ENCODE measurements around the gene EIPR1. TPM values are rescaled to one million over a fixed set of nuclear protein-coding genes. Genes with fewer than 3 reads are reported as not detected.
"Not testable (repeated sequence)": the region's sequence is repeated elsewhere in the genome, so short reads cannot be mapped to it uniquely, and the experiment has no call there.

The EIPR1 gene
- total RNA-seq, 2 donors from 2014 or later = 34.5 to 35.1 TPM

DNA sequence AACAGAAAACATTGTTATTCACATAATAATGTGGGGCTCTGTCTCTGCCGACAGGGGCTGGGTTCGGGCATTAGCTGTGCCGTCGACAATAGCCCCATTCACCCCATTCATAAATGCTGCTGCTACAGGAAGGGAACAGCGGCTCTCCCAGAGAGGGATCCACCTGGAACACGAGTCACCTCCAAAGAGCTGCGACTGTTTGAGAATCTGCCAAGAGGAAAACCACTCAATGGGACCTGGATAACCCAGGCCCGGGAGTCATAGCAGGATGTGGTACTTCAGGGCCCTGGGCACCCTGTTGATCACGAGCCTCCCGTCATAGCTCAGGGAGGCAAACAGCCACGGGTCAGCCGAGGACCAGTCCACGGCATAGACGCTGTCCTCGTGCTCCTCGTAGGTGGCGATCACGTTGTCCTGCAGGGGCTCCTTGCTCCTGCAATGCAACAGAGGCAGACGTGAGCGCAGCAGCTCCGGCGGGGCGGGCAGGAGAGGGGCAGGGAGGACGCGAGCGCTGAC is 188.5 kb downstream of the EIPR1 start:
- ATAC-seq (replicated peaks in 1 of 2) (no peak), DNase-seq (no peak)
- Mint-ChIP-seq H3K27me3 (ENCODE audit: low read depth) (no peaks in the 10 kb centered on the region), H3K4me3 (no peak overlapping the region), H3K36me3 (ENCODE audit: insufficient read depth in 2 of 2) (peaks cover 1% of the 10 kb centered on the region in 2 donors), H3K9me3 (no peaks in the 10 kb centered on the region), H3K27ac (no peak overlapping the region), H3K4me1 (ENCODE audit: low read depth) (no peaks in the 10 kb centered on the region)

DNA sequence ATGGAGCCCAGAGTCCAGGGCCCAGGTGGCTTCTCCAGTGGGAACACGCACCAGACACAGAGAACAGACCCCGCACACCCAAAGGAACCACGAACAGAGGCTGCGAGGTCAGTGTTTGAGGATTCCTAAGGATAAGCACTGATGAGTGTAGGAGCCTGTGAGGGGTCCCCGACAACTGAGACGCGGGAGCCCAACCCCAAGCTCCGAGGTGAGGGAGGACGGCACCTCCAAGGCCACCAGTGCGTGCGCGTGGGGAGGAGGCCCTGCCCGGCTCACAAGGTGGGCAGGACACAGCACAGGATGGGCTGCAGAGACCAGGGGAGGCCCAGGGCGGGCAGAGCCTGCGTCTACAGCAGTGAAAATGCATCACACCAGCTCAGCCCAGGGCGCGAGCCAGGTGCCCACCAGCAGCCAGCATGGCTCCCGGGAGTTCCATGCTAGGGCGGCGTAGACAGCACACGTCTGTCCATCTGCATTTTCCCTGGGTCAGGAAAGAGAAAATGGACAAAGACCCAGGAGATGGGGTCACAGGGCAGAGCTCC is 189.1 kb downstream of the EIPR1 start:
- no peaks in the 10 kb centered on the region for H3K4me1 Mint-ChIP-seq (ENCODE audit: low read depth)
- no peak for ATAC-seq (replicated peaks in 1 of 2)

DNA sequence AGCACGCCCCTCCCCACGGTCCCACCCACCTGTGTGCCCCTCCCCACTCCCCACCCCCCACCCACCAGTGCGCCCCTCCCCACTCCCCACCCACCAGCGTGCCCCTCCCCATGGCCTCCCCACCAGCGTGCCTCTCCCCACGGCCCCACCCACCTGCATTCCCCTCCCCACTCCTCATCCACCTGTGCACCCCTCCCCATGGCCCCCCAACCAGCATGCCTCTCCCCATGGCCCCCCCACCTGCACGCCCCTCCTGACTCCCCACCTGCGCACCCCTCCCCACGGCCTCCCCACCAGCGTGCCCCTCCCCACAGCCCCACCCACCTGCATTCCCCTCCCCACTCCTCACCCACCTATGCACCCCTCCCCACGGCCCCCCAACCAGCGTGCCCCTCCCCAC is 190.2 kb downstream of the EIPR1 start:
- Mint-ChIP-seq H3K4me3 (no peak overlapping the region), H3K36me3 (ENCODE audit: insufficient read depth in 2 of 2) (no peaks in the 10 kb centered on the region), H3K9me3 (no peaks in the 10 kb centered on the region), H3K27me3 (ENCODE audit: low read depth) (no peaks in the 10 kb centered on the region), H3K4me1 (ENCODE audit: low read depth) (no peaks in the 10 kb centered on the region), H3K27ac (no peak overlapping the region)
- ATAC-seq (replicated peaks in 1 of 2) (no peak), DNase-seq (no peak)

More for the DNA sequence above, 189.1 kb downstream of the EIPR1 start:
- H3K27ac Mint-ChIP-seq = no peak overlapping the region
- no peak overlapping the region for H3K4me3 Mint-ChIP-seq
- H3K9me3 Mint-ChIP-seq = no peaks in the 10 kb centered on the region
- DNase-seq = no peak
- H3K27me3 Mint-ChIP-seq (ENCODE audit: low read depth) = no peaks in the 10 kb centered on the region
- H3K36me3 Mint-ChIP-seq (ENCODE audit: insufficient read depth in 2 of 2) = peaks cover 1% of the 10 kb centered on the region in 2 donors

- ATAC-seq (replicated peaks in 1 of 2) (no peak), DNase-seq (no peak)
- H3K36me3 Mint-ChIP-seq (ENCODE audit: insufficient read depth in 2 of 2) = no peaks in the 10 kb centered on the region
- no peaks in the 10 kb centered on the region for H3K4me1 Mint-ChIP-seq (ENCODE audit: low read depth)
- H3K9me3 Mint-ChIP-seq = no peaks in the 10 kb centered on the region
- H3K27me3 Mint-ChIP-seq (ENCODE audit: low read depth) = no peaks in the 10 kb centered on the region
- H3K27ac Mint-ChIP-seq = no peak overlapping the region
- H3K4me3 Mint-ChIP-seq = no peak overlapping the region
These were observed 190.9 kb downstream of the EIPR1 start for GRCh38 chr2:3186766-3187165.

DNA sequence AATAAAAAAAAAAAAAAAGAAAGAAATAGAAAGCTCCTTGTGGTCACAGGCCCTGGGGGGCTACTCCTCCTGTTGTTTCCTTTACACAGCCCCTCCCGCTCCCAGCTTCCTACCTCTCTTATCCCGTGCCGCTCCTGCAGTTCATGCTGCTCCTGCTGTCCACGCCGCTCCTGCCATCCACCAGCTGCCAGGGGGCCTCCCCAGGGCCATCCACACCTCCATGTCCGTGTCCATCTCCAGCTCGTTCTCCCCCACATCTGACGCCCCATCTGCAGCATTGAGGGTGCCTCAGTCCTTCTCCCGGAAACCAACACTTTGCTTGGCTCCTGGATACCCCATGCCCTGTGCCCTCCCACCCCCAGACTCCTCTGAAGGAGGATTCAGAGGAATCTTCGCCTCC is 191.7 kb downstream of the EIPR1 start:
- H3K27ac Mint-ChIP-seq = no peak overlapping the region
- ATAC-seq (replicated peaks in 1 of 2) = no peak
- no peak overlapping the region for H3K4me3 Mint-ChIP-seq
- H3K27me3 Mint-ChIP-seq (ENCODE audit: low read depth) = no peaks in the 10 kb centered on the region
- no peaks in the 10 kb centered on the region for H3K9me3 Mint-ChIP-seq
- DNase-seq = no peak
- no peaks in the 10 kb centered on the region for H3K4me1 Mint-ChIP-seq (ENCODE audit: low read depth)
- no peaks in the 10 kb centered on the region for H3K36me3 Mint-ChIP-seq (ENCODE audit: insufficient read depth in 2 of 2)

DNA sequence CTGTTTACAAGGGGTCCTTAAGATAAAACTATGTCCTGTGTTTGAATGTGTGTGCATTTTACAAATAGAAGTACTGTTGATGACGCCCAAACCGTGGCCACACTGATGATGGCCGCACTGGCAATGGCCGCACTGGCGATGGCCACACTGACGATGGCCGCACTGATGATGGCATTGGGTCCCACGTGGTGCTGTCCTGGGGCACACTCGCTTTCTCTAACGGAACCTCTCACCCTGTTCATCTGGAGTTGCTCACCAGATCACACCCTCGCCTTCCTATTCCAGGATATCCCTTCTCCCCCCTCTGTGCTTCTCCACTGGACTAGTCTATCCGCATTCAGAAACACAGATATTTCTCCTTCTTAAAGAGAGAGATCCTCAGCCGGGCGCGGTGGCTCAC is 192.4 kb downstream of the EIPR1 start:
- H3K27me3 Mint-ChIP-seq (ENCODE audit: low read depth) = no peaks in the 10 kb centered on the region
- H3K4me1 Mint-ChIP-seq (ENCODE audit: low read depth) = no peaks in the 10 kb centered on the region
- H3K36me3 Mint-ChIP-seq (ENCODE audit: insufficient read depth in 2 of 2) = no peaks in the 10 kb centered on the region
- H3K27ac Mint-ChIP-seq = no peak overlapping the region
- H3K9me3 Mint-ChIP-seq = no peaks in the 10 kb centered on the region
- DNase-seq = no peak
- no peak for ATAC-seq (replicated peaks in 1 of 2)
- H3K4me3 Mint-ChIP-seq = no peak overlapping the region

DNA sequence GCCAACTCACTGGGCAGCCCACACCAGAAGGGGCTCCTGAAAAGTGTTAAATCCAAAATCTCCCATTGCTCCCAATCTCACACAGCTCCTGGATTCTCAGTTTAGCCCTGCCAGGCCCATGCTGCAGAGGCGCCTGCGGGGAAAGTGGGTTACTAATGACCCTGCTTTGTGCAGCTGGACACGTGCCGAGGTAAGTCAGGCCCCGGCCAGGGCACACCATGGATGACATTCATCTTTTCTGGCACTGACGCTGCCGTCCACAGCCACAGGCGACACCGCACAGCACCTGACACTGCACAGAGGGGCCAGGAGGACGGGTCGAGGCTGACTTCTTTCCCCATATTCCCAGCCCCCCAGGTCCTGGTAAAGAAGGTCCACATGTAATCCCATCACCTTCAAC is 193.5 kb downstream of the EIPR1 start:
- Mint-ChIP-seq H3K9me3 (no peaks in the 10 kb centered on the region), H3K27me3 (ENCODE audit: low read depth) (no peaks in the 10 kb centered on the region), H3K4me1 (ENCODE audit: low read depth) (no peaks in the 10 kb centered on the region), H3K36me3 (ENCODE audit: insufficient read depth in 2 of 2) (no peaks in the 10 kb centered on the region), H3K4me3 (no peak overlapping the region), H3K27ac (no peak overlapping the region)
- DNase-seq (no peak), ATAC-seq (replicated peaks in 1 of 2) (no peak)

DNA sequence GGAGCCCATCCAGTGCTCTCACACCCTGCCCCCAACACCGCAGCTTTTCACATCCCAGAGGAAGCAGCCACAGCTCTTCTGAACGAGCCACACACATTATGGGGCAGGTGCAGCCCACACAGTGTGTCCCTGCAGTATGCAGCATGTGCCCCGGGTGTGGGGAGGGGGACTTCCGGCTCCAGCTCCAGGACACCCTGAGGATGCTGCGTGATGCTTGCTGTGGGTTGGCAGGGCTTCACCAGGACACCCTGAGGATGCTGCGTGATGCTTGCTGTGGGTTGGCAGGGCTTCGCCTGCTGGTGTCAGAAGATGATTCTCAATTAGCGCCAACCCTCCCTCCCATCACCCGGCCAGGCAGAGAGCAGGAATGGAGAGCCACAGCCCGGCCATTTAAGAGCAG is 193.9 kb downstream of the EIPR1 start:
- no peaks in the 10 kb centered on the region for H3K36me3 Mint-ChIP-seq (ENCODE audit: insufficient read depth in 2 of 2)
- no peaks in the 10 kb centered on the region for H3K27me3 Mint-ChIP-seq (ENCODE audit: low read depth)
- no peak overlapping the region for H3K27ac Mint-ChIP-seq
- H3K4me1 Mint-ChIP-seq (ENCODE audit: low read depth) = no peaks in the 10 kb centered on the region
- H3K9me3 Mint-ChIP-seq = no peaks in the 10 kb centered on the region
- ATAC-seq (replicated peaks in 1 of 2) (no peak), DNase-seq (no peak)
- no peak overlapping the region for H3K4me3 Mint-ChIP-seq

GRCh38 chr2:3182848-3183247 is 194.8 kb downstream of the EIPR1 start:
- Mint-ChIP-seq H3K4me1 (ENCODE audit: low read depth) (no peaks in the 10 kb centered on the region), H3K4me3 (no peak overlapping the region), H3K9me3 (no peaks in the 10 kb centered on the region), H3K27ac (no peak overlapping the region), H3K36me3 (ENCODE audit: insufficient read depth in 2 of 2) (no peaks in the 10 kb centered on the region), H3K27me3 (ENCODE audit: low read depth) (no peaks in the 10 kb centered on the region)
- DNase-seq (no peak), ATAC-seq (replicated peaks in 1 of 2) (no peak)

- H3K27ac Mint-ChIP-seq = no peak overlapping the region
- H3K4me3 Mint-ChIP-seq = no peak overlapping the region
- no peaks in the 10 kb centered on the region for H3K9me3 Mint-ChIP-seq
- no peaks in the 10 kb centered on the region for H3K27me3 Mint-ChIP-seq (ENCODE audit: low read depth)
- no peaks in the 10 kb centered on the region for H3K36me3 Mint-ChIP-seq (ENCODE audit: insufficient read depth in 2 of 2)
- no peaks in the 10 kb centered on the region for H3K4me1 Mint-ChIP-seq (ENCODE audit: low read depth)
- ATAC-seq (replicated peaks in 1 of 2) = no peak
- no peak for DNase-seq
These were observed 196.1 kb downstream of the EIPR1 start for GRCh38 chr2:3181416-3182010.

- not testable (repeated sequence) for H3K27ac Mint-ChIP-seq; H3K27me3 Mint-ChIP-seq (ENCODE audit: low read depth); H3K4me3 Mint-ChIP-seq; H3K9me3 Mint-ChIP-seq; ATAC-seq (replicated peaks in 1 of 2); H3K4me1 Mint-ChIP-seq (ENCODE audit: low read depth); DNase-seq; H3K36me3 Mint-ChIP-seq (ENCODE audit: insufficient read depth in 2 of 2)
These were observed 196.8 kb downstream of the EIPR1 start for GRCh38 chr2:3180909-3181221.

DNA sequence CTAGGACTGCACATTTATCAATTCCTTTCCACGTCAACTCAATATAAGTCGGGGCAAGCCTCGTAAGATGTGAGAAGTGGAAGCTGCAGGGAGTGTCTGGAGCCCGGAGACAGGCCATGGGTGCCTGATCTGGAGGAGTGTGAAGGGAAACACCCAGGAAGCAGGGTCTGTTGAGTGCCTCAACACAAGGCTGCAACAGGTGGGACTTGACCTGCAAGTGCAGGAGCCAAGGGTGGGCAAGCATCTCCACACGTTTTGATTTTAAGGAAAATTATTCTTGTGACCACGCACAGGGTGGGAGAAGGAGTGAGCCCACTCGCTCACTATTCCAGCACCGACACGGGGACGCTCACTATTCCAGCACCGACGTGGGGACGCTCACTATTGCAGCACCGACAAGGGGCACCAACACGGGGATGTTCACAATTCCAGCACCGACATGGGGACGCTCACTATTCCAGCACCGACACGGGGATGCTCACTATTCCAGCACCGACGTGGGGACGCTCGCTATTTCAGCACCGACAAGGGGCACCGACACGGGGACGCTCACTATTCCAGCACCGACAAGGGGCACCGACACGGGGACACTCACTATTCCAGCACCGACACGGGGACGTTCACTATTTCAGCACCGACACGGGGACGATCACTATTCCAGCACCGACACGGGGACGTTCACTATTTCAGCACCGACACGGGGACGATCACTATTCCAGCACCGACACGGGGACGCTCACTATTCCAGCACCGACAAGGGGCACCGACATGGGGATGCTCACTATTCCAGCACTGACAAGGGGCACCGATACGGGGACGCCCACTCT is 197.3 kb downstream of the EIPR1 start:
- H3K4me1 Mint-ChIP-seq (ENCODE audit: low read depth) = no peaks in the 10 kb centered on the region
- no peaks in the 10 kb centered on the region for H3K36me3 Mint-ChIP-seq (ENCODE audit: insufficient read depth in 2 of 2)
- DNase-seq (no peak), ATAC-seq (replicated peaks in 1 of 2) (no peak)
- H3K27me3 Mint-ChIP-seq (ENCODE audit: low read depth) = no peaks in the 10 kb centered on the region
- H3K27ac Mint-ChIP-seq = no peak overlapping the region
- no peak overlapping the region for H3K4me3 Mint-ChIP-seq
- H3K9me3 Mint-ChIP-seq = no peaks in the 10 kb centered on the region

- Mint-ChIP-seq H3K4me3 (no peak overlapping the region), H3K27ac (no peak overlapping the region), H3K36me3 (ENCODE audit: insufficient read depth in 2 of 2) (no peaks in the 10 kb centered on the region), H3K27me3 (ENCODE audit: low read depth) (no peaks in the 10 kb centered on the region), H3K4me1 (ENCODE audit: low read depth) (no peaks in the 10 kb centered on the region), H3K9me3 (no peaks in the 10 kb centered on the region)
- no peak for ATAC-seq (replicated peaks in 1 of 2)
- DNase-seq = no peak
These were observed 198.0 kb downstream of the EIPR1 start for GRCh38 chr2:3179626-3180025.
